Small intestine (tissue), 7 donors: ENCODE results near the gene CTRB1. TPM values are rescaled to one million over a fixed set of nuclear protein-coding genes. Genes with fewer than 3 reads are reported as not detected.
"Not testable (repeated sequence)": the region's sequence is repeated elsewhere in the genome, so short reads cannot be mapped to it uniquely, and the experiment has no call there.

ENCODE experiments used
- DNase-seq, 2 donors: peaks; one replicate each; pipeline versions ENCODE4 v3.0.0 to v3.0.0-alpha.2; 2013
- FAIRE-seq: peaks from 2 replicates; lab custom pipeline; 2012; peaks lifted over from hg19 to GRCh38; lab: Jason Lieb, UNC
- H3K27ac ChIP-seq, 3 donors: one replicate each; pipeline ENCODE4 v1.5.1; 2013; ENCODE audit warnings: low read length in 2 of 3, mild to moderate bottlenecking in 2 of 3, control low read depth in 1 of 3, inconsistent platforms in 1 of 3, low read depth in 1 of 3, moderate library complexity in 1 of 3
- H3K27me3 ChIP-seq, 3 donors: one replicate each; pipeline ENCODE4 v1.6.1; 2013; ENCODE audit warnings: low read length in 3 of 3, inconsistent platforms in 1 of 3; ENCODE audit not compliant: control insufficient read depth in 3 of 3, insufficient read depth in 3 of 3
- H3K36me3 ChIP-seq, 3 donors: one replicate each; pipeline ENCODE4 v1.6.1; 2013; ENCODE audit warnings: low read length in 3 of 3, inconsistent platforms in 1 of 3, low read depth in 1 of 3, mild to moderate bottlenecking in 1 of 3, moderate library complexity in 1 of 3; ENCODE audit not compliant: control insufficient read depth in 3 of 3, insufficient read depth in 2 of 3
- H3K4me1 ChIP-seq, 3 donors: one replicate each; pipeline ENCODE4 v1.6.1; 2013; ENCODE audit warnings: low read length in 2 of 3, inconsistent platforms in 1 of 3, low read depth in 1 of 3, mild to moderate bottlenecking in 1 of 3, moderate library complexity in 1 of 3; ENCODE audit not compliant: control insufficient read depth in 3 of 3, insufficient read depth in 2 of 3
- H3K4me3 ChIP-seq, 3 donors: one replicate each; pipeline ENCODE4 v1.5.1; 2013; ENCODE audit warnings: low read length in 3 of 3, control low read depth in 1 of 3, inconsistent platforms in 1 of 3, low read depth in 1 of 3, mild to moderate bottlenecking in 1 of 3, moderate library complexity in 1 of 3
- H3K9me3 ChIP-seq, 2 donors: one replicate each; pipeline ENCODE4 v1.6.1; 2013; ENCODE audit warnings: low read depth in 1 of 2, low read length in 1 of 2; ENCODE audit not compliant: control insufficient read depth in 2 of 2, insufficient read depth in 1 of 2
- WGBS, 3 donors: extraction: QIAGEN DNeasy Blood & Tissue Kit; methylation state at CpG; one replicate each; pipeline ENCODE4 v1.1.7; 2013; 5-methylcytosine and 5-hydroxymethylcytosine counted together
- polyA plus RNA-seq, 4 donors: library from polyadenylated mRNA; stranded (reverse) in 3 of 4; unstranded in 1 of 4; fragments of 200-250 nt in 3 of 4; fragments of 120-200 nt in 1 of 4; gene quantifications; one replicate each; pipeline versions ENCODE4 v1.2.1 to v1.2.3, GENCODE V29; 2013
- donor health status: healthy with polysubstance abuse.
- donor health status: control.
- donor health status: control.
- donor health status: Bipolar disorder and iron deficiency.
- donor health status: healthy.

Gene CTRB1
- polyA plus RNA-seq, 4 donors, result 0.04 to 23.7 (median 3.6) TPM

- DNase-seq (no peak), FAIRE-seq (no peak)
- no peaks in the 10 kb centered on the region for H3K9me3 ChIP-seq
- no peak overlapping the region for H3K27ac ChIP-seq
- 87 to 94% (median 90%) methylated on average over 7 of the region's 7 CpGs for WGBS, 3 donors
- H3K4me1 ChIP-seq, result no peaks in the 10 kb centered on the region
- H3K4me3 ChIP-seq, result no peak overlapping the region
- no peaks in the 10 kb centered on the region for H3K36me3 ChIP-seq
- H3K27me3 ChIP-seq, result no peaks in the 10 kb centered on the region
Observed at GRCh38 chr16:75216576-75216975, 2.2 kb upstream of the CTRB1 start.

GRCh38 chr16:75217389-75217851, 1.4 kb upstream of the CTRB1 start:
- WGBS, 3 donors, result 77 to 92% (median 84%) methylated on average over 11 of the region's 11 CpGs
- H3K27ac ChIP-seq, result no peak overlapping the region

GRCh38 chr16:75219088-75219487, 300 bp downstream of the CTRB1 start:
- no peak overlapping the region for H3K4me3 ChIP-seq
- WGBS, 3 donors, result 62 to 74% (median 67%) methylated on average over 4 of the region's 4 CpGs
- no peaks in the 10 kb centered on the region for H3K27me3 ChIP-seq
- no peak for DNase-seq
- H3K4me1 ChIP-seq, result no peaks in the 10 kb centered on the region
- no peaks in the 10 kb centered on the region for H3K36me3 ChIP-seq
- no peaks in the 10 kb centered on the region for H3K9me3 ChIP-seq
- H3K27ac ChIP-seq, result no peak overlapping the region
- no peak for FAIRE-seq

More at GRCh38 chr16:75217389-75217851, 1.4 kb upstream of the CTRB1 start:
- Histone ChIP-seq H3K4me3 (no peak overlapping the region), H3K27me3 (no peaks in the 10 kb centered on the region), H3K36me3 (no peaks in the 10 kb centered on the region), H3K4me1 (no peaks in the 10 kb centered on the region), H3K9me3 (no peaks in the 10 kb centered on the region)
- no peak for DNase-seq
- FAIRE-seq, result no peak

- Histone ChIP-seq H3K9me3 (no peaks in the 10 kb centered on the region), H3K4me1 (no peaks in the 10 kb centered on the region), H3K27ac (no peak overlapping the region), H3K36me3 (no peaks in the 10 kb centered on the region), H3K27me3 (peaks cover 0 to 6% (median 0%) of the 10 kb centered on the region in 3 donors), H3K4me3 (no peak overlapping the region)
- no peak for FAIRE-seq
- no peak for DNase-seq
- WGBS, 3 donors, result 41 to 64% (median 55%) methylated on average over 5 of the region's 5 CpGs
Observed at GRCh38 chr16:75219838-75220237, 1.1 kb downstream of the CTRB1 start.

- DNase-seq (no peak), FAIRE-seq (no peak)
- Histone ChIP-seq H3K4me1 (no peaks in the 10 kb centered on the region), H3K4me3 (no peak overlapping the region), H3K36me3 (peaks cover 0 to 6% (median 0%) of the 10 kb centered on the region in 3 donors), H3K27ac (no peak overlapping the region), H3K27me3 (peaks cover 0 to 8% (median 0%) of the 10 kb centered on the region in 3 donors), H3K9me3 (no peaks in the 10 kb centered on the region)
- WGBS, 3 donors, result 80 to 85% (median 80%) methylated on average over 15 to 16 of the region's 16 CpGs
Observed at GRCh38 chr16:75222271-75222783, 3.5 kb downstream of the CTRB1 start.

- not testable (repeated sequence) for H3K4me1 ChIP-seq, H3K9me3 ChIP-seq, FAIRE-seq, H3K27ac ChIP-seq, H3K27me3 ChIP-seq, DNase-seq, H3K4me3 ChIP-seq
- 81 to 90% (median 86%) methylated on average over 6 to 10 of the region's 20 CpGs for WGBS, 3 donors
- H3K36me3 ChIP-seq, result peaks cover 0 to 14% (median 0%) of the 10 kb centered on the region in 3 donors
Observed at GRCh38 chr16:75223129-75223528, 4.3 kb downstream of the CTRB1 start.

- no peak overlapping the region for H3K27ac ChIP-seq
- H3K4me3 ChIP-seq, result no peak overlapping the region
- no peaks in the 10 kb centered on the region for H3K4me1 ChIP-seq
- peaks cover 0 to 27% (median 5%) of the 10 kb centered on the region in 3 donors for H3K36me3 ChIP-seq
- FAIRE-seq, result no peak
- no peaks in the 10 kb centered on the region for H3K9me3 ChIP-seq
- peaks cover 0 to 8% (median 0%) of the 10 kb centered on the region in 3 donors for H3K27me3 ChIP-seq
- WGBS, 3 donors, result 58 to 74% (median 60%) methylated on average over 20 of the region's 20 CpGs
- no peak for DNase-seq
Observed at GRCh38 chr16:75224306-75225082, 5.7 kb downstream of the CTRB1 start.

- Histone ChIP-seq H3K36me3 (peaks cover 0 to 33% (median 11%) of the 10 kb centered on the region in 3 donors), H3K27ac (no peak overlapping the region), H3K9me3 (no peaks in the 10 kb centered on the region), H3K4me1 (no peaks in the 10 kb centered on the region), H3K27me3 (peaks cover 0 to 8% (median 0%) of the 10 kb centered on the region in 3 donors), H3K4me3 (no peak overlapping the region)
- FAIRE-seq, result no peak
- WGBS, 3 donors, result 20 to 56% (median 40%) methylated on average over 12 of the region's 12 CpGs
- DNase-seq, result no peak
Observed at GRCh38 chr16:75225092-75225491, 6.3 kb downstream of the CTRB1 start.
